CD4-positive, alpha-beta T cell (primary cell): ENCODE measurements around the gene HDAC9. TPM values are rescaled to one million over a fixed set of nuclear protein-coding genes. Genes with fewer than 3 reads are reported as not detected.

ENCODE experiments used
- ATAC-seq: fragments of 200-7000 bp; cut with Tn5 transposase; one replicate; pipeline ENCODE4 v1.10.0; 2022; ENCODE audit warnings: mild to moderate bottlenecking; ENCODE audit not compliant: poor library complexity
- CTCF ChIA-PET: fragments of 350-600 bp; sonication (Branson Sonifier 250); formaldehyde crosslinking; loops from one replicate; lab custom pipeline; 2021; ENCODE audit warnings: antibody characterized with exemption, inconsistent platforms; lab: Charles Lee
- POLR2A ChIA-PET: fragments of 350-600 bp; sonication (Branson Sonifier 250); formaldehyde crosslinking; loops from one replicate; lab custom pipeline; 2021; ENCODE audit warnings: antibody characterized with exemption, inconsistent platforms; lab: Charles Lee
- DNase-seq, 14 experiments: peaks; one replicate each; pipeline ENCODE4 v3.0.0-alpha.2; 2013 to 2020; ENCODE audit warnings: mixed read lengths in 2 of 14
- H3K27ac ChIP-seq, 2 donors: one replicate each; pipeline versions ENCODE4 v1.5.1 to v1.7.0; 2013; ENCODE audit warnings: low read length in 2 of 2, low read depth in 1 of 2, mild to moderate bottlenecking in 1 of 2
- H3K27me3 ChIP-seq, 2 experiments: 1 replicate in 1 of 2; 2 replicates in 1 of 2; pipeline versions ENCODE4 v1.6.1 to v1.7.0; 2013; ENCODE audit warnings: low read length in 2 of 2, control low read depth in 1 of 2, mild to moderate bottlenecking in 1 of 2, moderate library complexity in 1 of 2; ENCODE audit not compliant: insufficient read depth in 2 of 2, control insufficient read depth in 1 of 2
- H3K36me3 ChIP-seq: one replicate; pipeline ENCODE4 v1.6.1; 2013; ENCODE audit warnings: low read length, control low read depth; ENCODE audit not compliant: insufficient read depth
- H3K4me1 ChIP-seq: one replicate; pipeline ENCODE4 v1.6.1; 2013; ENCODE audit warnings: low read length, control low read depth; ENCODE audit not compliant: insufficient read depth
- H3K4me3 ChIP-seq: one replicate; pipeline ENCODE4 v1.5.1; 2013; ENCODE audit warnings: mild to moderate bottlenecking, low read length, moderate library complexity
- H3K9me3 ChIP-seq, 2 experiments: 1 replicate in 1 of 2; 2 replicates in 1 of 2; pipeline versions ENCODE4 v1.6.1 to v1.7.0; 2013; ENCODE audit warnings: low read length in 2 of 2, mild to moderate bottlenecking in 2 of 2, control low read depth in 1 of 2, moderate library complexity in 1 of 2; ENCODE audit not compliant: control insufficient read depth in 1 of 2, insufficient read depth in 1 of 2
- H3K27ac Mint-ChIP-seq: one replicate; pipeline ENCODE4 v1.8.0; 2020; ENCODE audit warnings: mixed read lengths
- H3K27me3 Mint-ChIP-seq: one replicate; pipeline ENCODE4 v1.8.0; 2021; ENCODE audit warnings: mixed read lengths
- H3K36me3 Mint-ChIP-seq: one replicate; pipeline ENCODE4 v1.8.0; 2021; ENCODE audit warnings: low read depth, mixed read lengths
- H3K4me1 Mint-ChIP-seq: one replicate; pipeline ENCODE4 v1.8.0; 2021; ENCODE audit warnings: low read depth, mixed read lengths
- H3K4me3 Mint-ChIP-seq: one replicate; pipeline ENCODE4 v1.8.0; 2020; ENCODE audit warnings: mild to moderate bottlenecking, mixed read lengths
- H3K9me3 Mint-ChIP-seq: one replicate; pipeline ENCODE4 v1.8.0; 2020; ENCODE audit warnings: mixed read lengths
- intact Hi-C, 2 experiments: fragments of 100-400 bp; cut with DNase I in 1 of 2; cut with micrococcal nuclease in 1 of 2; formaldehyde crosslinking; loops; one replicate each; pipeline versions ENCODE4 v1.15.1 to v1.9.0; 2023 to 2025; cut with DNase I, micrococcal nuclease
- total RNA-seq, 174 experiments: library from RNA in 2 of 174; stranded (reverse) in 2 of 174; gene quantifications; one replicate each; pipeline ENCODE4 v1.2.3 and lab custom pipeline; 2021 to 2026
- TF ChIP-seq, protein P1 (sequence below): fragments of 200-600 bp; IDR thresholded peaks from one replicate; pipeline ENCODE4 v1.8.0; 2022; ENCODE audit warnings: antibody characterized with exemption, mild to moderate bottlenecking

Gene HDAC9
- total RNA-seq, 2 experiments from 2014 or later: 0.73 to 1.2 TPM

DNA sequence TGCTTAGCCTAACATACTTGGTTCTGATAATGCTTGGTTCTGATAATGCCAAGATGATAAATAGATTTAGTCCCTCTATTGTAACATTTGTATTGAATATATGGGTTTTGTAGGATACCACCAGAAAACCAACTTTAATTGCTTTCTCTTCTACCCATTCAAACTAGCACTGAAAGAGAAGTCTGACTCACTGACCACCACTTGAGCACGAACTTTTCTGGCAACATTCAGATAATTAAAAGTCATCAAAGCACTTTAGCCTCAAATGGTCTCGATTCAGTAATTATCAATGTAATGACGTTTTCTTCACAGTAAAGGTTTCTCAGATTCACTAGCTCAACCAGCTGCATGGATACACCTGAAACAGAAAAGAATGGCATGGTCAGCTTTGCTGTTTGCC is 63.0 kb downstream of the HDAC9 start:
- no peak overlapping the region for H3K4me3 Mint-ChIP-seq
- CTCF ChIA-PET: no interaction called here
- TF ChIP-seq, protein P1, sequence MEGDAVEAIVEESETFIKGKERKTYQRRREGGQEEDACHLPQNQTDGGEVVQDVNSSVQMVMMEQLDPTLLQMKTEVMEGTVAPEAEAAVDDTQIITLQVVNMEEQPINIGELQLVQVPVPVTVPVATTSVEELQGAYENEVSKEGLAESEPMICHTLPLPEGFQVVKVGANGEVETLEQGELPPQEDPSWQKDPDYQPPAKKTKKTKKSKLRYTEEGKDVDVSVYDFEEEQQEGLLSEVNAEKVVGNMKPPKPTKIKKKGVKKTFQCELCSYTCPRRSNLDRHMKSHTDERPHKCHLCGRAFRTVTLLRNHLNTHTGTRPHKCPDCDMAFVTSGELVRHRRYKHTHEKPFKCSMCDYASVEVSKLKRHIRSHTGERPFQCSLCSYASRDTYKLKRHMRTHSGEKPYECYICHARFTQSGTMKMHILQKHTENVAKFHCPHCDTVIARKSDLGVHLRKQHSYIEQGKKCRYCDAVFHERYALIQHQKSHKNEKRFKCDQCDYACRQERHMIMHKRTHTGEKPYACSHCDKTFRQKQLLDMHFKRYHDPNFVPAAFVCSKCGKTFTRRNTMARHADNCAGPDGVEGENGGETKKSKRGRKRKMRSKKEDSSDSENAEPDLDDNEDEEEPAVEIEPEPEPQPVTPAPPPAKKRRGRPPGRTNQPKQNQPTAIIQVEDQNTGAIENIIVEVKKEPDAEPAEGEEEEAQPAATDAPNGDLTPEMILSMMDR: no peak

DNA sequence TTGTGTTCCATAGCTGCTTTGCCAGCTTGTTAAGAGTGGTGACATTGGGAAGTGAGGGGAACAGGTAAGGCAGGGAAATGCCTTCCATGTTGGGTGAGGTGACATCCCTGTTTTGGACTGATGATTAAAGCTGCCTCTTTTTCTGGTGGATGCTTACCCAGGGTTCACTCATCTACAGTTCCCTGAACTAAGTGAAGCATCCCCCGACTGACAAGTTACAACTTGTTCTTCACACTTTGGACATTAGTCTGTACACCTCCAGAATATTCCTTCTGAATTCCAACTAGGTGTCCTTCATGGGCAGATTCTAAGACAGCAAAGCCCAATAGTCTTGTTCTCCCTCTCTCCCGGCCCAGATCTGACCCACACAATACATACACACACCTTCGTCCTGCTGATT is 63.4 kb downstream of the HDAC9 start:
- CTCF ChIA-PET: no interaction called here
- no peak overlapping the region for H3K27ac Mint-ChIP-seq
- POLR2A ChIA-PET: no interaction called here

More for the DNA sequence above, 63.0 kb downstream of the HDAC9 start:
- DNase-seq: no peak
- ATAC-seq: no peak
- Histone ChIP-seq H3K4me1 (no peaks in the 10 kb centered on the region), H3K27ac (no peak overlapping the region), H3K9me3 (no peaks in the 10 kb centered on the region), H3K36me3 (no peaks in the 10 kb centered on the region), H3K4me3 (no peak overlapping the region), H3K27me3 (no peaks in the 10 kb centered on the region)
- no peaks in the 10 kb centered on the region for H3K9me3 Mint-ChIP-seq
- no peak overlapping the region for H3K27ac Mint-ChIP-seq
- H3K27me3 Mint-ChIP-seq: no peaks in the 10 kb centered on the region
- POLR2A ChIA-PET: no interaction called here
- intact Hi-C loops: no loop called here
- H3K36me3 Mint-ChIP-seq: no peaks in the 10 kb centered on the region
- no peaks in the 10 kb centered on the region for H3K4me1 Mint-ChIP-seq

DNA sequence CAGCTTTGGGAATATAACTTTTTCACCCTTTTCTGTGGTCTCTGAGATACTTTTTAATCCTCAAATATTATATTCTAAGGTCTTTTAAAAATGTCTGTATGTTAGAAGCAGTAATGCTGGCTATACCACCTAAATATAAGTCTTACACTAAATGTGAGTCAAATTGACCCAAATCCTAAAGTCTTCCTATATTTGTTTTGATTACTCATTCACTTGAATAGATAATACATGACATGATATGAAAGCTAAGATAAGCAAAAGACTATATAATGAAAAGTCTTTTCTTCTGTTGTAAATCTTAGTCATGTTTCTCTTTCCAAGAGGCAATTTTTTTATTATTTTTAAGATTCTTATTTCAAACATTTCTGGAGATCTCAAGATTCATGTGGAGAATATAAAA is 64.2 kb downstream of the HDAC9 start:
- no peaks in the 10 kb centered on the region for H3K4me1 ChIP-seq
- Mint-ChIP-seq H3K4me3 (no peak overlapping the region), H3K36me3 (no peaks in the 10 kb centered on the region), H3K27me3 (no peaks in the 10 kb centered on the region), H3K4me1 (no peaks in the 10 kb centered on the region), H3K9me3 (no peaks in the 10 kb centered on the region), H3K27ac (no peak overlapping the region)
- TF ChIP-seq, protein P1: no peak
- ChIA-PET POLR2A (no interaction called here), CTCF (no interaction called here)
- intact Hi-C loops: no loop called here
- no peak overlapping the region for H3K4me3 ChIP-seq
- H3K27me3 ChIP-seq: no peaks in the 10 kb centered on the region
- no peaks in the 10 kb centered on the region for H3K9me3 ChIP-seq
- H3K36me3 ChIP-seq: no peaks in the 10 kb centered on the region
- H3K27ac ChIP-seq: no peak overlapping the region
- no peak for DNase-seq
- no peak for ATAC-seq

More for the DNA sequence above, 63.4 kb downstream of the HDAC9 start:
- no peaks in the 10 kb centered on the region for H3K4me1 Mint-ChIP-seq
- Histone ChIP-seq H3K27ac (no peak overlapping the region), H3K36me3 (no peaks in the 10 kb centered on the region), H3K27me3 (no peaks in the 10 kb centered on the region), H3K4me3 (no peak overlapping the region), H3K4me1 (no peaks in the 10 kb centered on the region), H3K9me3 (no peaks in the 10 kb centered on the region)
- TF ChIP-seq, protein P1: no peak
- no peaks in the 10 kb centered on the region for H3K9me3 Mint-ChIP-seq
- DNase-seq (no peak), ATAC-seq (no peak)
- H3K36me3 Mint-ChIP-seq: no peaks in the 10 kb centered on the region
- intact Hi-C loops: no loop called here
- no peak overlapping the region for H3K4me3 Mint-ChIP-seq
- no peaks in the 10 kb centered on the region for H3K27me3 Mint-ChIP-seq
